Keratinocyte (primary cell): ENCODE data around the gene PARD3. TPM values are rescaled to one million over a fixed set of nuclear protein-coding genes. Genes with fewer than 3 reads are reported as not detected.

ENCODE experiments used
- DNase-seq: peaks from one replicate; pipeline ENCODE4 v3.0.0-alpha.2; 2011; ENCODE audit warnings: low read depth, missing footprints, low spot score
- FAIRE-seq: peaks from 2 replicates; lab custom pipeline; 2011; peaks lifted over from hg19 to GRCh38; lab: Jason Lieb, UNC
- H2AFZ ChIP-seq: 2 replicates; pipeline ENCODE4 v1.6.0; 2012; ENCODE audit warnings: low read length, control low read depth, inconsistent platforms; ENCODE audit not compliant: control insufficient read depth
- H3K27ac ChIP-seq: 2 replicates; pipeline ENCODE4 v1.5.1; 2011; ENCODE audit warnings: low read length; ENCODE audit not compliant: control insufficient read depth, insufficient read depth
- H3K27me3 ChIP-seq: 3 replicates; pipeline ENCODE4 v1.6.0; 2011; ENCODE audit warnings: low read length; ENCODE audit not compliant: control insufficient read depth, insufficient read depth; ENCODE audit errors: extremely low read depth
- H3K36me3 ChIP-seq, 2 experiments: 2 replicates in 1 of 2; 3 replicates in 1 of 2; pipeline ENCODE4 v1.5.1; 2011; ENCODE audit warnings: low read length in 2 of 2, mild to moderate bottlenecking in 1 of 2; ENCODE audit not compliant: control insufficient read depth in 2 of 2, insufficient read depth in 2 of 2; ENCODE audit errors: extremely low read depth in 1 of 2
- H3K4me1 ChIP-seq: 3 replicates; pipeline ENCODE4 v1.5.1; 2011; ENCODE audit warnings: low read length; ENCODE audit not compliant: control insufficient read depth, insufficient read depth; ENCODE audit errors: extremely low read depth
- H3K4me2 ChIP-seq: 3 replicates; pipeline ENCODE4 v1.6.0; 2011; ENCODE audit warnings: low read depth, low read length; ENCODE audit not compliant: control insufficient read depth, insufficient read depth; ENCODE audit errors: extremely low read depth
- H3K4me3 ChIP-seq, 3 experiments: fragments of 200-600 bp in 1 of 3; sonication (generic) in 1 of 3; 2 replicates in 2 of 3; 3 replicates in 1 of 3; pipeline ENCODE4 v1.5.1; 2011 to 2016; ENCODE audit warnings: low read length in 3 of 3, mild to moderate bottlenecking in 3 of 3, control low read depth in 2 of 3, inconsistent platforms in 1 of 3, low read depth in 1 of 3, mixed read lengths in 1 of 3, mixed run types in 1 of 3, moderate library complexity in 1 of 3; ENCODE audit not compliant: control insufficient read depth in 2 of 3, insufficient read depth in 2 of 3; ENCODE audit errors: extremely low read depth in 1 of 3
- H3K79me2 ChIP-seq: 2 replicates; pipeline ENCODE4 v1.6.0; 2012; ENCODE audit warnings: low read length; ENCODE audit not compliant: control insufficient read depth, insufficient read depth
- H3K9ac ChIP-seq: 3 replicates; pipeline ENCODE4 v1.6.0; 2011; ENCODE audit warnings: low read length; ENCODE audit not compliant: control insufficient read depth, insufficient read depth; ENCODE audit errors: extremely low read depth
- H3K9me1 ChIP-seq: 3 replicates; pipeline ENCODE4 v1.6.0; 2011; ENCODE audit warnings: low read length; ENCODE audit not compliant: control insufficient read depth, insufficient read depth; ENCODE audit errors: extremely low read depth
- H3K9me3 ChIP-seq: 2 replicates; pipeline ENCODE4 v1.5.1; 2012; ENCODE audit warnings: low read depth, low read length; ENCODE audit not compliant: control insufficient read depth
- H4K20me1 ChIP-seq: 3 replicates; pipeline ENCODE4 v1.6.0; 2011; ENCODE audit warnings: low read length; ENCODE audit not compliant: control insufficient read depth, insufficient read depth; ENCODE audit errors: extremely low read depth
- CTCF ChIP-seq, 3 experiments: IDR thresholded peaks in 1 of 3; conservative IDR thresholded peaks in 1 of 3; optimal IDR thresholded peaks in 1 of 3; 2 replicates in 2 of 3; 3 replicates in 1 of 3; pipeline versions ENCODE3 to v1.5.1; 2011; ENCODE audit warnings: low read length in 3 of 3, mild to moderate bottlenecking in 3 of 3, moderate library complexity in 2 of 3, control low read depth in 1 of 3, inconsistent platforms in 1 of 3; ENCODE audit not compliant: insufficient read depth in 2 of 3; ENCODE audit errors: extremely low read depth in 1 of 3
- EZH2 ChIP-seq: IDR thresholded peaks from one replicate; pipeline ENCODE4 v1.6.1; 2012; ENCODE audit warnings: inconsistent platforms, mild to moderate bottlenecking, low read length, moderate library complexity
- dilution Hi-C: fragments of 300-500 bp; cut with MboI; formaldehyde crosslinking; loops from one replicate; pipeline ENCODE4 v1.7.0; 2020; ENCODE audit warnings: low sequenced_read_pairs; ENCODE audit not compliant: extremely low pct_ligation_motif_present
- polyA plus RNA-seq, 5 experiments: library from polyadenylated mRNA; depleted of rRNA in 3 of 5; stranded (reverse) in 3 of 5; stranded (forward) in 1 of 5; unstranded in 1 of 5; fragments of >200 nt; gene quantifications; 1 replicate in 1 of 5; 2 replicates in 3 of 5; 3 replicates in 1 of 5; pipeline versions ENCODE4 v1.2.1 to v1.2.3, GENCODE V29; 2011 to 2012; ENCODE audit warnings: missing spikeins in 2 of 5, low read depth in 1 of 5, low replicate concordance in 1 of 5

The PARD3 gene
- polyA plus RNA-seq, 1 donor (not counting 4 experiments of a cell fraction or from before 2014, with no cell fraction given): 46.4 TPM

DNA sequence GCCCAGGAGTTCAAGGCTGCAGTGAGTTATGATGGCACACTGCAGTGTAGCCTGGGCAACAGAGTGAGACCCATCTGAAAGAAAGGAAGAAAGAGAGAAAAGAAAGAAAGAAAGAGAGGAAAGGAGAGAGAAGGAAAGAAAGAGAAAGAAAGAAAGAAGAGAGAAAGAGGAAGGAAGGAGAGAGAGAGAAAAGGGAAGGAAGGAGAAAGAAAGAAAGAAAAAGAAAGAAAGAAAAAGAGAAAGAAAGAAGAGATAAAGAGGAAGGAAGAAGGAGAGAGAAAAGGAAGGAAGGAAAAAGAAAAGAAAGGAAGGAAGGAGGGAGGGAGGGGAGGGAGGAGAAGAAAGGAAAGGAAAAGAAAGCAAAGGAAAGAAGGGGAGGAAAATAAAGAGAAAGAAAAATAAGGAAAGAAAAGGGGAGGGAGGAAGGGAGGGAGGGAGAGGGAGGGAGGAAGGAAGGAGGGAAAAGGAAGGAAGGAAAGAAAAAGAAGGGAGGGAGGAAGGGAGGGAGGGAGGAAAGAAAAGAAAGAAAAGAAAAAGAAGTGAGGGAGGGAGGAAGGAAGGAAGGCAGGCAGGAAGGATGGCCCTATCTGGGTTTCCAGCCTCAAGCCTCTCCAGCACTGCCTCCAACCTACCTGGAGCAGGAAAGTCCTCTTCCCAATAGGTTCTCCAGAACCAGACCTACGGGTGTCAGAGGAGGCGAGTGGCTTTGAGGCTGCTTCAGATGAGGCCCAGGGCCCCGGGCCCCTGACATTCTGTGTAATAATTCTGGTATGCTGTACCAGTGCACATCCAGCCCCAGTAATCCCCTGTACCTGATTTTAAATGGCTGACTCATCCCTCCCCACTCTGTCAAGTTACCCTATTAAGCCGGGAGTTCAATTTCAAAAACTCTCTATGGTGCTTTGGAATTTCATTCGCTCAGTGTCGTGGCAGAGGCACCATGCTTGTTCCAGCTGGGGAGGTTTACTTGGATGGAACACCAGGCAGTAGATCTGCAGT is 6.8 kb upstream of the PARD3 start:
- peak overlapping the region; percentile 41 for H3K4me2 ChIP-seq
- H3K4me3 ChIP-seq: no peak overlapping the region
- peak; percentile 29 for FAIRE-seq
- no peaks in the 10 kb centered on the region for H3K9me3 ChIP-seq
- no peaks in the 10 kb centered on the region for H3K9me1 ChIP-seq
- dilution Hi-C loops: no loop called here
- H3K79me2 ChIP-seq: no peaks in the 10 kb centered on the region
- H2AFZ ChIP-seq: peak overlapping the region; percentile 43
- DNase-seq: no peak
- TF ChIP-seq CTCF (optimal IDR thresholded peaks at IDR 0.05 in 1 of 3, IDR thresholded peaks at IDR 0.05 in 1 of 3, conservative IDR thresholded peaks at IDR 0.05 in 1 of 3; ENCODE audit: extremely low read depth in 1 of 3, insufficient read depth in 2 of 3, low read length in 3 of 3) (no peak), EZH2 (no peak)
- no peaks in the 10 kb centered on the region for H3K36me3 ChIP-seq
- H3K27ac ChIP-seq: no peak overlapping the region
- no peak overlapping the region for H3K9ac ChIP-seq
- no peaks in the 10 kb centered on the region for H3K27me3 ChIP-seq
- H4K20me1 ChIP-seq: no peaks in the 10 kb centered on the region
- peaks cover 6% of the 10 kb centered on the region for H3K4me1 ChIP-seq

DNA sequence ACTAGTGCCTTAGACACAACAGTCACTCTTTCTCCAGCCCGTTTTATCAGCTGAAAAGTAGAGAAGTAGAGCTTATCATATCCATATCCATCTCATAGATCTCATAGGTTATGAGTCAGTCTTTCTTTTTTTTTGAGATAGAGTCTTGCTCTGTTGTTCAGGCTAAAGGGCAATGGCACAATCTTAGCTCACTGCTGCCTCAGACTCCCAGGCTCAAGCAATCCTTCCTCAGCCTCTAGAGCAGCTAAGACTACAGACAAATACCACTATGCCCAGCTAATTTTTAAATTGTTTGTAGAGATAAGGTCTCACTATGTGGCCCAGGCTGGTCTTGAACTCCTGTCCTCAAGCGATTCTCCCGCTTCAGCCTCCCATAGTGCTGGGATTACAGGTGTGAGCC is 2.5 kb upstream of the PARD3 start:
- Histone ChIP-seq H3K27me3 (no peaks in the 10 kb centered on the region), H4K20me1 (no peaks in the 10 kb centered on the region), H3K9me1 (no peaks in the 10 kb centered on the region), H3K4me1 (peaks cover 26% of the 10 kb centered on the region), H3K4me3 (no peak overlapping the region), H3K9ac (no peak overlapping the region), H3K9me3 (no peaks in the 10 kb centered on the region), H3K79me2 (peaks cover 18% of the 10 kb centered on the region), H2AFZ (no peak overlapping the region), H3K36me3 (no peaks in the 10 kb centered on the region), H3K4me2 (no peak overlapping the region), H3K27ac (no peak overlapping the region)
- DNase-seq (no peak), FAIRE-seq (no peak)
- dilution Hi-C loops: no loop called here
- TF ChIP-seq EZH2 (no peak), CTCF (optimal IDR thresholded peaks at IDR 0.05 in 1 of 3, IDR thresholded peaks at IDR 0.05 in 1 of 3, conservative IDR thresholded peaks at IDR 0.05 in 1 of 3; ENCODE audit: extremely low read depth in 1 of 3, insufficient read depth in 2 of 3, low read length in 3 of 3) (no peak)
